SK-N-SH treated with all-trans-retinoic acid at 6 μM for 48 hours (cell line): Measurements from ENCODE around the gene LTBP2.

Experiments
- ATAC-seq: fragments of 200-7000 bp; cut with Tn5 transposase; 3 replicates; pipeline ENCODE4 v1.9.1; 2020; ENCODE audit warnings: mild to moderate bottlenecking, moderate library complexity
- ARNTL ChIP-seq: fragments of 450-650 bp; formaldehyde crosslinking; IDR thresholded peaks from 2 replicates; pipeline ENCODE4 v1.5.0; 2020; ENCODE audit warnings: low read depth, mild to moderate bottlenecking, moderate library complexity, borderline replicate concordance
- BACH2 ChIP-seq: fragments of 250-450 bp; sonication (Bioruptor Pico); IDR thresholded peaks from 2 replicates; pipeline ENCODE4 v1.9.0; 2021; ENCODE audit warnings: mild to moderate bottlenecking, borderline replicate concordance
- CREB5 ChIP-seq: fragments of 250-450 bp; sonication (Bioruptor Pico); IDR thresholded peaks from 2 replicates; pipeline ENCODE4 v1.5.1; 2020; ENCODE audit warnings: low read depth, mild to moderate bottlenecking, moderate library complexity
- ESRRG ChIP-seq: fragments of 250-450 bp; sonication (Bioruptor Pico); IDR thresholded peaks from 2 replicates; pipeline ENCODE4 v1.6.1; 2021; ENCODE audit warnings: mild to moderate bottlenecking
- GLIS3 ChIP-seq: fragments of 250-450 bp; sonication (Bioruptor Pico); IDR thresholded peaks from 2 replicates; pipeline ENCODE4 v1.5.0; 2020; ENCODE audit warnings: mild to moderate bottlenecking, moderate library complexity
- ISL1 ChIP-seq: fragments of 250-450 bp; sonication (Bioruptor Pico); IDR thresholded peaks from 2 replicates; pipeline ENCODE4 v2.1.2; 2022; ENCODE audit warnings: mild to moderate bottlenecking, moderate library complexity
- OSR1 ChIP-seq: fragments of 250-450 bp; sonication (Bioruptor Pico); IDR thresholded peaks from 2 replicates; pipeline ENCODE4 v1.8.0; 2022; ENCODE audit warnings: moderate library complexity, mild to moderate bottlenecking, inconsistent platforms
- PPARA ChIP-seq: fragments of 250-450 bp; sonication (Bioruptor Pico); IDR thresholded peaks from 2 replicates; pipeline ENCODE4 v1.5.0; 2020; ENCODE audit warnings: mild to moderate bottlenecking, borderline replicate concordance
- RARB ChIP-seq: fragments of 250-450 bp; sonication (Bioruptor Pico); IDR thresholded peaks from 2 replicates; pipeline ENCODE4 v1.8.0; 2021; ENCODE audit warnings: mild to moderate bottlenecking, moderate library complexity
- SNAI2 ChIP-seq: fragments of 250-450 bp; sonication (Bioruptor Pico); IDR thresholded peaks from 2 replicates; pipeline ENCODE4 v1.5.0; 2020; ENCODE audit warnings: mild to moderate bottlenecking, moderate library complexity
- TCF4 ChIP-seq: fragments of 250-450 bp; sonication (Bioruptor Pico); IDR thresholded peaks from 2 replicates; pipeline ENCODE4 v1.8.0; 2021; ENCODE audit warnings: mild to moderate bottlenecking, moderate library complexity, borderline replicate concordance
- TOX ChIP-seq: fragments of 250-450 bp; sonication (Bioruptor Pico); IDR thresholded peaks from 2 replicates; pipeline ENCODE4 v1.8.0; 2021; ENCODE audit warnings: mild to moderate bottlenecking, moderate library complexity, borderline replicate concordance
- TSHZ2 ChIP-seq: fragments of 250-450 bp; sonication (Bioruptor Pico); IDR thresholded peaks from 2 replicates; pipeline ENCODE4 v1.5.0; 2020; ENCODE audit warnings: mild to moderate bottlenecking, moderate library complexity
- ZC3H10 ChIP-seq: fragments of 250-450 bp; sonication (Bioruptor Pico); IDR thresholded peaks from 2 replicates; pipeline ENCODE4 v1.5.1; 2021; ENCODE audit warnings: mild to moderate bottlenecking, moderate library complexity
- ZFP3 ChIP-seq: fragments of 250-450 bp; sonication (Bioruptor Pico); IDR thresholded peaks from 2 replicates; pipeline ENCODE4 v1.5.0; 2020; ENCODE audit warnings: mild to moderate bottlenecking, moderate library complexity
- ZFP30 ChIP-seq: fragments of 450-650 bp; formaldehyde crosslinking; IDR thresholded peaks from 2 replicates; pipeline ENCODE4 v1.5.0; 2022; ENCODE audit warnings: mild to moderate bottlenecking, moderate library complexity
- ZNF565 ChIP-seq: fragments of 450-650 bp; formaldehyde crosslinking; conservative IDR thresholded peaks from 2 replicates; pipeline ENCODE4 v1.5.0; 2020; ENCODE audit warnings: low read depth, mild to moderate bottlenecking, moderate library complexity
- ZNF70 ChIP-seq: fragments of 450-650 bp; formaldehyde crosslinking; IDR thresholded peaks from 2 replicates; pipeline ENCODE4 v1.5.0; 2020; ENCODE audit warnings: mild to moderate bottlenecking, moderate library complexity
- ZNF8 ChIP-seq: fragments of 450-650 bp; formaldehyde crosslinking; IDR thresholded peaks from 2 replicates; pipeline ENCODE4 v1.5.0; 2020; ENCODE audit warnings: mild to moderate bottlenecking, moderate library complexity
- TF ChIP-seq, protein P1 (sequence below): fragments of 250-450 bp; sonication (Bioruptor Pico); IDR thresholded peaks from 2 replicates; pipeline ENCODE4 v1.8.0; 2020; ENCODE audit warnings: mild to moderate bottlenecking, moderate library complexity, borderline replicate concordance
- TF ChIP-seq, protein P2 (sequence below): fragments of 250-450 bp; sonication (Bioruptor Pico); IDR thresholded peaks from 2 replicates; pipeline ENCODE4 v1.5.1; 2021; ENCODE audit warnings: mild to moderate bottlenecking, moderate library complexity
- TF ChIP-seq, protein P3 (sequence below): fragments of 250-450 bp; sonication (Bioruptor Pico); IDR thresholded peaks from 2 replicates; pipeline ENCODE4 v1.8.0; 2021; ENCODE audit warnings: low read depth, mild to moderate bottlenecking, moderate library complexity, borderline replicate concordance

Gene LTBP2

GRCh38 chr14:74634964-74635363 lies 22.9 kb upstream of the LTBP2 start (continued):
- no peak for TF ChIP-seq TSHZ2 (CRISPR knock-in tag)
- no peak for TF ChIP-seq ZC3H10
- TF ChIP-seq BACH2 (CRISPR knock-in tag): no peak
- TF ChIP-seq ZFP30 (CRISPR knock-in tag): no peak
- no peak for TF ChIP-seq TOX

DNA sequence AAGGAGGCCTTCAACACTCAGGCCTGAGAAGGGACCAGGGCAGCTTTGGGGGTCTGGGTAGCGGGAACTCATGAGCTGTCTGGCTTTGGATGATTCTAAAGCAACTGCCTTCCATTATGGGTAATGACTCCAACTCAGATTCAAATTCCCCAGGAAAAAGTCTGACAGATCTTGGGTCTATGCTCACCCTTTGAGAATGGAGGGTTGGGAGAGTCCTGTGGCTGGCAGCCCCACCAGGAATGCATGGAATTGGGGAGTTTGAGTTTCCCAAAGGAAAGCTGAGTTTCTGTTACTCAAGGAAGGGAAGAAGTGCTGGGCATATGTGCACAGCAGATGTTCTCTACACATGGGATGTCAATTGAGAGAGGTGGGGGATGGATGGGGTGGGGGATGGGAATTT lies 22.4 kb upstream of the LTBP2 start:
- TF ChIP-seq ZFP3 (CRISPR knock-in tag) (no peak), PPARA (CRISPR knock-in tag) (no peak), ESRRG (CRISPR knock-in tag) (no peak), ZC3H10 (no peak), SNAI2 (CRISPR knock-in tag) (no peak), ISL1 (CRISPR knock-in tag) (no peak), ZNF8 (no peak), TCF4 (CRISPR knock-in tag) (no peak), TOX (no peak), GLIS3 (CRISPR knock-in tag) (no peak), ZFP30 (CRISPR knock-in tag) (no peak)
- TF ChIP-seq, protein P1, sequence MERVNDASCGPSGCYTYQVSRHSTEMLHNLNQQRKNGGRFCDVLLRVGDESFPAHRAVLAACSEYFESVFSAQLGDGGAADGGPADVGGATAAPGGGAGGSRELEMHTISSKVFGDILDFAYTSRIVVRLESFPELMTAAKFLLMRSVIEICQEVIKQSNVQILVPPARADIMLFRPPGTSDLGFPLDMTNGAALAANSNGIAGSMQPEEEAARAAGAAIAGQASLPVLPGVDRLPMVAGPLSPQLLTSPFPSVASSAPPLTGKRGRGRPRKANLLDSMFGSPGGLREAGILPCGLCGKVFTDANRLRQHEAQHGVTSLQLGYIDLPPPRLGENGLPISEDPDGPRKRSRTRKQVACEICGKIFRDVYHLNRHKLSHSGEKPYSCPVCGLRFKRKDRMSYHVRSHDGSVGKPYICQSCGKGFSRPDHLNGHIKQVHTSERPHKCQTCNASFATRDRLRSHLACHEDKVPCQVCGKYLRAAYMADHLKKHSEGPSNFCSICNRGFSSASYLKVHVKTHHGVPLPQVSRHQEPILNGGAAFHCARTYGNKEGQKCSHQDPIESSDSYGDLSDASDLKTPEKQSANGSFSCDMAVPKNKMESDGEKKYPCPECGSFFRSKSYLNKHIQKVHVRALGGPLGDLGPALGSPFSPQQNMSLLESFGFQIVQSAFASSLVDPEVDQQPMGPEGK (CRISPR knock-in tag): no peak
- TF ChIP-seq, protein P2, sequence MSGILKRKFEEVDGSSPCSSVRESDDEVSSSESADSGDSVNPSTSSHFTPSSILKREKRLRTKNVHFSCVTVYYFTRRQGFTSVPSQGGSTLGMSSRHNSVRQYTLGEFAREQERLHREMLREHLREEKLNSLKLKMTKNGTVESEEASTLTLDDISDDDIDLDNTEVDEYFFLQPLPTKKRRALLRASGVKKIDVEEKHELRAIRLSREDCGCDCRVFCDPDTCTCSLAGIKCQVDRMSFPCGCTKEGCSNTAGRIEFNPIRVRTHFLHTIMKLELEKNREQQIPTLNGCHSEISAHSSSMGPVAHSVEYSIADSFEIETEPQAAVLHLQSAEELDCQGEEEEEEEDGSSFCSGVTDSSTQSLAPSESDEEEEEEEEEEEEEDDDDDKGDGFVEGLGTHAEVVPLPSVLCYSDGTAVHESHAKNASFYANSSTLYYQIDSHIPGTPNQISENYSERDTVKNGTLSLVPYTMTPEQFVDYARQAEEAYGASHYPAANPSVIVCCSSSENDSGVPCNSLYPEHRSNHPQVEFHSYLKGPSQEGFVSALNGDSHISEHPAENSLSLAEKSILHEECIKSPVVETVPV (CRISPR knock-in tag): no peak
- ATAC-seq: no peak

- ATAC-seq: no peak
- no peak for TF ChIP-seq RARB (CRISPR knock-in tag)
- TF ChIP-seq BACH2 (CRISPR knock-in tag): no peak
- TF ChIP-seq TCF4 (CRISPR knock-in tag): no peak
- TF ChIP-seq CREB5 (CRISPR knock-in tag): no peak
- TF ChIP-seq ZFP3 (CRISPR knock-in tag): no peak
- no peak for TF ChIP-seq TOX
- TF ChIP-seq OSR1: no peak
- TF ChIP-seq ZNF70 (CRISPR knock-in tag): no peak
- no peak for TF ChIP-seq ZNF8
- TF ChIP-seq, protein P3, sequence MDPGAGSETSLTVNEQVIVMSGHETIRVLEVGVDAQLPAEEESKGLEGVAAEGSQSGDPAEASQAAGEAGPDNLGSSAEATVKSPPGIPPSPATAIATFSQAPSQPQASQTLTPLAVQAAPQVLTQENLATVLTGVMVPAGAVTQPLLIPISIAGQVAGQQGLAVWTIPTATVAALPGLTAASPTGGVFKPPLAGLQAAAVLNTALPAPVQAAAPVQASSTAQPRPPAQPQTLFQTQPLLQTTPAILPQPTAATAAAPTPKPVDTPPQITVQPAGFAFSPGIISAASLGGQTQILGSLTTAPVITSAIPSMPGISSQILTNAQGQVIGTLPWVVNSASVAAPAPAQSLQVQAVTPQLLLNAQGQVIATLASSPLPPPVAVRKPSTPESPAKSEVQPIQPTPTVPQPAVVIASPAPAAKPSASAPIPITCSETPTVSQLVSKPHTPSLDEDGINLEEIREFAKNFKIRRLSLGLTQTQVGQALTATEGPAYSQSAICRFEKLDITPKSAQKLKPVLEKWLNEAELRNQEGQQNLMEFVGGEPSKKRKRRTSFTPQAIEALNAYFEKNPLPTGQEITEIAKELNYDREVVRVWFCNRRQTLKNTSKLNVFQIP: no peak
- no peak for TF ChIP-seq PPARA (CRISPR knock-in tag)
- no peak for TF ChIP-seq ZC3H10
- TF ChIP-seq, protein P1 (CRISPR knock-in tag): no peak
- no peak for TF ChIP-seq ESRRG (CRISPR knock-in tag)
- TF ChIP-seq ZFP30 (CRISPR knock-in tag): no peak
- no peak for TF ChIP-seq ARNTL (CRISPR knock-in tag)
- no peak for TF ChIP-seq ZNF565 (CRISPR knock-in tag)
- TF ChIP-seq, protein P2 (CRISPR knock-in tag): no peak
- TF ChIP-seq ISL1 (CRISPR knock-in tag): no peak
- TF ChIP-seq SNAI2 (CRISPR knock-in tag): no peak
Measured at GRCh38 chr14:74630881-74631690, 19.0 kb upstream of the LTBP2 start.
